ENCODE measurements around the gene AHRR.

- TF ChIP-seq CTCF (IDR thresholded peaks at IDR 0.05; ENCODE audit: poor library complexity) (no peak), EZH2 (IDR thresholded peaks at IDR 0.05; ENCODE audit: borderline replicate concordance) (no peak)
These were observed 111.6 kb downstream of the AHRR start for GRCh38 chr5:432928-433791.
